HepG2 (cell line): ENCODE measurements around the gene BAIAP2L1. TPM values are rescaled to one million over a fixed set of nuclear protein-coding genes. Genes with fewer than 3 reads are reported as not detected.

Experiments
- ADNP ChIP-seq: sonication (generic); formaldehyde crosslinking; IDR thresholded peaks from 2 replicates; pipeline ENCODE4 v1.4.0; 2020; ENCODE audit warnings: missing genetic modification reagents
- MEF2D ChIP-seq: sonication (generic); formaldehyde crosslinking; IDR thresholded peaks from 2 replicates; pipeline ENCODE4 v1.5.1; 2020; ENCODE audit warnings: mild to moderate bottlenecking, missing genetic modification reagents
- NPAS2 ChIP-seq: sonication (generic); formaldehyde crosslinking; IDR thresholded peaks from 2 replicates; pipeline ENCODE4 v1.8.0; 2022; ENCODE audit warnings: mild to moderate bottlenecking, missing genetic modification reagents, borderline replicate concordance
- NR2C2 ChIP-seq: sonication (generic); formaldehyde crosslinking; IDR thresholded peaks from 2 replicates; pipeline ENCODE4 v1.4.0; 2020; ENCODE audit warnings: missing genetic modification reagents, mild to moderate bottlenecking, moderate library complexity, borderline replicate concordance
- SCMH1 ChIP-seq: sonication (generic); formaldehyde crosslinking; IDR thresholded peaks from 2 replicates; pipeline ENCODE4 v1.9.0; 2021; ENCODE audit warnings: missing genetic modification reagents, mild to moderate bottlenecking, borderline replicate concordance
- SNRNP70 ChIP-seq: fragments of 200-400 bp; formaldehyde crosslinking; IDR thresholded peaks from 2 replicates; pipeline ENCODE4 v1.6.1; 2017; ENCODE audit warnings: mild to moderate bottlenecking, low read depth, low read length, moderate library complexity
- TBP ChIP-seq: sonication (generic); formaldehyde crosslinking; IDR thresholded peaks from 2 replicates; pipeline ENCODE4 v1.5.0; 2020; ENCODE audit warnings: missing genetic modification reagents
- TGIF2 ChIP-seq: IDR thresholded peaks from 2 replicates; pipeline ENCODE4 v1.6.1; 2016; ENCODE audit warnings: control low read depth, missing compliant biosample characterization
- ZFP82 ChIP-seq: sonication (generic); formaldehyde crosslinking; IDR thresholded peaks from 2 replicates; pipeline ENCODE4 v1.5.1; 2020; ENCODE audit warnings: mild to moderate bottlenecking, missing genetic modification reagents, borderline replicate concordance
- ZFP90 ChIP-seq: sonication (generic); formaldehyde crosslinking; IDR thresholded peaks from 2 replicates; pipeline ENCODE4 v1.8.0; 2022; ENCODE audit warnings: missing genetic modification reagents, mild to moderate bottlenecking, inconsistent platforms, borderline replicate concordance
- ZNF124 ChIP-seq: sonication (generic); formaldehyde crosslinking; IDR thresholded peaks from 2 replicates; pipeline ENCODE4 v1.4.0; 2020; ENCODE audit warnings: missing genetic modification reagents
- ZNF570 ChIP-seq: sonication (generic); formaldehyde crosslinking; IDR thresholded peaks from 2 replicates; pipeline ENCODE4 v1.4.0; 2020; ENCODE audit warnings: mild to moderate bottlenecking, missing genetic modification reagents, borderline replicate concordance
- polyA plus RNA-seq, 8 experiments: library from polyadenylated mRNA; depleted of rRNA in 3 of 8; stranded (reverse) in 7 of 8; unstranded in 1 of 8; fragments of >200 nt; fragmentation: Illumina TruSeq in 4 of 8; extraction: Trizol in 4 of 8; gene quantifications; 2 replicates each; pipeline versions ENCODE4 v1.2.1 to v1.2.3, GENCODE V29; 2011 to 2016; ENCODE audit warnings: low read depth in 4 of 8, missing spikeins in 1 of 8, mixed read lengths in 1 of 8; ENCODE audit not compliant: insufficient read depth in 1 of 8
- total RNA-seq, 5 experiments: library from RNA; depleted of rRNA; stranded (reverse); fragments of >200 nt; fragmentation: Illumina TruSeq; extraction: Trizol; gene quantifications; 2 replicates each; pipeline ENCODE4 v1.2.3, GENCODE V29; 2016; ENCODE audit warnings: low read depth in 1 of 5
- TF ChIP-seq, protein P1 (sequence below): sonication (generic); formaldehyde crosslinking; IDR thresholded peaks from 2 replicates; pipeline ENCODE4 v1.8.1; 2023; ENCODE audit warnings: mild to moderate bottlenecking, missing genetic modification reagents
- TF ChIP-seq, protein P2 (sequence below): sonication (generic); formaldehyde crosslinking; IDR thresholded peaks from 2 replicates; pipeline ENCODE4 v1.4.0; 2020; ENCODE audit warnings: mild to moderate bottlenecking, missing genetic modification reagents
- TF ChIP-seq, protein P3 (sequence below): sonication (generic); formaldehyde crosslinking; IDR thresholded peaks from 2 replicates; pipeline ENCODE4 v1.8.0; 2022; ENCODE audit warnings: missing genetic modification reagents, mild to moderate bottlenecking, inconsistent platforms, borderline replicate concordance
- TF ChIP-seq, protein P4 (sequence below), 2 experiments: fragments of 450-650 bp in 1 of 2; sonication (generic) in 1 of 2; formaldehyde crosslinking; IDR thresholded peaks; 2 replicates each; pipeline versions ENCODE4 v1.5.0 to v1.8.0; 2020 to 2022; ENCODE audit warnings: mild to moderate bottlenecking in 1 of 2, missing genetic modification reagents in 1 of 2
- TF ChIP-seq, protein P5 (sequence below): sonication (generic); formaldehyde crosslinking; IDR thresholded peaks from 2 replicates; pipeline ENCODE4 v1.8.0; 2022; ENCODE audit warnings: mild to moderate bottlenecking, missing genetic modification reagents; ENCODE audit not compliant: insufficient replicate concordance
- TF ChIP-seq, protein P6 (sequence below): sonication (generic); formaldehyde crosslinking; IDR thresholded peaks from 2 replicates; pipeline ENCODE4 v1.5.1; 2020; ENCODE audit warnings: missing genetic modification reagents, mild to moderate bottlenecking, borderline replicate concordance

The BAIAP2L1 gene
- total and polyA plus RNA-seq, 2 of the 13 experiments (the other 11 are each of a cell fraction or from before 2014, with no cell fraction given) = 13.0 to 21.5 TPM

DNA sequence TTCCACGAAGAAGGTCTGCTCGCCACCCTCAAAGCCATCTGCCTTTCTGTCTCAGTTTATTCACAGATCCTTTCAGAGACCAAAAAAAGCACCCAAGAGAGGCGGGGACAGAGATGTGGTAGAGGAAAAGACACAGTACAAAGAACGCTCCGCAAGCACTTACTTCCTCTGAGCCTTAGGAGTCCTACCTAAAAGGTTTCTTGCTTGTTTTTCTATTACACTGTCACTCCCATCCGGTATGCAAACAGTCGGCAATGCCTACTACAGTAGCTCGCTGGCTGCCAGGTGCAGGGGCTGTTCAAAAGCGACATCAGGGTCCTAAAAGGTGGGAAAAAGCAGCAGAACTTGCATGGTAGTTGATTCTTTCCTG is 149.7 kb downstream of the BAIAP2L1 start (continued):
- TF ChIP-seq ZFP90 (CRISPR knock-in tag) (no peak), TGIF2 (CRISPR knock-in tag) (no peak), ZNF570 (CRISPR knock-in tag) (no peak), ZFP82 (CRISPR knock-in tag) (no peak), NR2C2 (CRISPR knock-in tag) (no peak), ADNP (no peak), SNRNP70 (no peak), SCMH1 (no peak), TBP (CRISPR knock-in tag) (no peak), ZNF124 (CRISPR knock-in tag) (no peak), MEF2D (CRISPR knock-in tag) (no peak), NPAS2 (CRISPR knock-in tag) (no peak)
- TF ChIP-seq, protein P1, sequence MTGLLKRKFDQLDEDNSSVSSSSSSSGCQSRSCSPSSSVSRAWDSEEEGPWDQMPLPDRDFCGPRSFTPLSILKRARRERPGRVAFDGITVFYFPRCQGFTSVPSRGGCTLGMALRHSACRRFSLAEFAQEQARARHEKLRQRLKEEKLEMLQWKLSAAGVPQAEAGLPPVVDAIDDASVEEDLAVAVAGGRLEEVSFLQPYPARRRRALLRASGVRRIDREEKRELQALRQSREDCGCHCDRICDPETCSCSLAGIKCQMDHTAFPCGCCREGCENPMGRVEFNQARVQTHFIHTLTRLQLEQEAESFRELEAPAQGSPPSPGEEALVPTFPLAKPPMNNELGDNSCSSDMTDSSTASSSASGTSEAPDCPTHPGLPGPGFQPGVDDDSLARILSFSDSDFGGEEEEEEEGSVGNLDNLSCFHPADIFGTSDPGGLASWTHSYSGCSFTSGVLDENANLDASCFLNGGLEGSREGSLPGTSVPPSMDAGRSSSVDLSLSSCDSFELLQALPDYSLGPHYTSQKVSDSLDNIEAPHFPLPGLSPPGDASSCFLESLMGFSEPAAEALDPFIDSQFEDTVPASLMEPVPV = no peak
- TF ChIP-seq, protein P2, sequence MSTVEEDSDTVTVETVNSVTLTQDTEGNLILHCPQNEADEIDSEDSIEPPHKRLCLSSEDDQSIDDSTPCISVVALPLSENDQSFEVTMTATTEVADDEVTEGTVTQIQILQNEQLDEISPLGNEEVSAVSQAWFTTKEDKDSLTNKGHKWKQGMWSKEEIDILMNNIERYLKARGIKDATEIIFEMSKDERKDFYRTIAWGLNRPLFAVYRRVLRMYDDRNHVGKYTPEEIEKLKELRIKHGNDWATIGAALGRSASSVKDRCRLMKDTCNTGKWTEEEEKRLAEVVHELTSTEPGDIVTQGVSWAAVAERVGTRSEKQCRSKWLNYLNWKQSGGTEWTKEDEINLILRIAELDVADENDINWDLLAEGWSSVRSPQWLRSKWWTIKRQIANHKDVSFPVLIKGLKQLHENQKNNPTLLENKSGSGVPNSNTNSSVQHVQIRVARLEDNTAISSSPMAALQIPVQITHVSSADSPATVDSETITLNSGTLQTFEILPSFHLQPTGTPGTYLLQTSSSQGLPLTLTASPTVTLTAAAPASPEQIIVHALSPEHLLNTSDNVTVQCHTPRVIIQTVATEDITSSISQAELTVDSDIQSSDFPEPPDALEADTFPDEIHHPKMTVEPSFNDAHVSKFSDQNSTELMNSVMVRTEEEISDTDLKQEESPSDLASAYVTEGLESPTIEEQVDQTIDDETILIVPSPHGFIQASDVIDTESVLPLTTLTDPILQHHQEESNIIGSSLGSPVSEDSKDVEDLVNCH (CRISPR knock-in tag) = no peak
- TF ChIP-seq, protein P3, sequence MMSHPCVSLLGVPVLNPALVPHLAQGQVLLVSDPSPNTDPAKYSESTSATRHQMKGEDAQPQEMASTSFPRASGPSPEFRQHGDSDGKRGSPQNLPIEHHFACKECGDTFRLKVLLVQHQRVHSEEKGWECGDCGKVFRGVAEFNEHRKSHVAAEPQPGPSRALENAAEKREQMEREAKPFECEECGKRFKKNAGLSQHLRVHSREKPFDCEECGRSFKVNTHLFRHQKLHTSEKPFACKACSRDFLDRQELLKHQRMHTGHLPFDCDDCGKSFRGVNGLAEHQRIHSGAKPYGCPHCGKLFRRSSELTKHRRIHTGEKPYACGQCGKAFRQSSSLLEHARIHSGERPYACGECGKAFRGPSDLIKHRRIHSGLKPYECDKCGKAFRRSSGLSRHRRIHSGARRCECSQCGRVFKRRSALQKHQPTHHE (CRISPR knock-in tag) = no peak
- TF ChIP-seq, protein P4, sequence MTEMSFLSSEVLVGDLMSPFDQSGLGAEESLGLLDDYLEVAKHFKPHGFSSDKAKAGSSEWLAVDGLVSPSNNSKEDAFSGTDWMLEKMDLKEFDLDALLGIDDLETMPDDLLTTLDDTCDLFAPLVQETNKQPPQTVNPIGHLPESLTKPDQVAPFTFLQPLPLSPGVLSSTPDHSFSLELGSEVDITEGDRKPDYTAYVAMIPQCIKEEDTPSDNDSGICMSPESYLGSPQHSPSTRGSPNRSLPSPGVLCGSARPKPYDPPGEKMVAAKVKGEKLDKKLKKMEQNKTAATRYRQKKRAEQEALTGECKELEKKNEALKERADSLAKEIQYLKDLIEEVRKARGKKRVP (CRISPR knock-in tag; IDR thresholded peaks at IDR 0.05) = 0 out of 4 replicates have a peak, but pooled peaks of 1 of the 2 experiments have one; percentile 4
- TF ChIP-seq, protein P5, sequence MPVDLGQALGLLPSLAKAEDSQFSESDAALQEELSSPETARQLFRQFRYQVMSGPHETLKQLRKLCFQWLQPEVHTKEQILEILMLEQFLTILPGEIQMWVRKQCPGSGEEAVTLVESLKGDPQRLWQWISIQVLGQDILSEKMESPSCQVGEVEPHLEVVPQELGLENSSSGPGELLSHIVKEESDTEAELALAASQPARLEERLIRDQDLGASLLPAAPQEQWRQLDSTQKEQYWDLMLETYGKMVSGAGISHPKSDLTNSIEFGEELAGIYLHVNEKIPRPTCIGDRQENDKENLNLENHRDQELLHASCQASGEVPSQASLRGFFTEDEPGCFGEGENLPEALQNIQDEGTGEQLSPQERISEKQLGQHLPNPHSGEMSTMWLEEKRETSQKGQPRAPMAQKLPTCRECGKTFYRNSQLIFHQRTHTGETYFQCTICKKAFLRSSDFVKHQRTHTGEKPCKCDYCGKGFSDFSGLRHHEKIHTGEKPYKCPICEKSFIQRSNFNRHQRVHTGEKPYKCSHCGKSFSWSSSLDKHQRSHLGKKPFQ (CRISPR knock-in tag) = peak; percentile 55
- TF ChIP-seq, protein P6, sequence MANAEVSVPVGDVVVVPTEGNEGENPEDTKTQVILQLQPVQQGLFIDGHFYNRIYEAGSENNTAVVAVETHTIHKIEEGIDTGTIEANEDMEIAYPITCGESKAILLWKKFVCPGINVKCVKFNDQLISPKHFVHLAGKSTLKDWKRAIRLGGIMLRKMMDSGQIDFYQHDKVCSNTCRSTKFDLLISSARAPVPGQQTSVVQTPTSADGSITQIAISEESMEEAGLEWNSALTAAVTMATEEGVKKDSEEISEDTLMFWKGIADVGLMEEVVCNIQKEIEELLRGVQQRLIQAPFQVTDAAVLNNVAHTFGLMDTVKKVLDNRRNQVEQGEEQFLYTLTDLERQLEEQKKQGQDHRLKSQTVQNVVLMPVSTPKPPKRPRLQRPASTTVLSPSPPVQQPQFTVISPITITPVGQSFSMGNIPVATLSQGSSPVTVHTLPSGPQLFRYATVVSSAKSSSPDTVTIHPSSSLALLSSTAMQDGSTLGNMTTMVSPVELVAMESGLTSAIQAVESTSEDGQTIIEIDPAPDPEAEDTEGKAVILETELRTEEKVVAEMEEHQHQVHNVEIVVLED = no peak
